Stimulated activated CD8-positive, alpha-beta memory T cell treated with anti-CD3 and anti-CD28 coated beads, Interleukin-7, amount 100 ng/mL, for 24 hours (primary cell): Measurements from ENCODE around the gene SUSD5.
"Not testable (repeated sequence)": the region's sequence is repeated elsewhere in the genome, so short reads cannot be mapped to it uniquely, and the experiment has no call there.

ENCODE experiments used
- DNase-seq: peaks from one replicate; pipeline ENCODE4 v3.0.0-alpha.2; 2020; ENCODE audit warnings: low read depth

Gene SUSD5

DNA sequence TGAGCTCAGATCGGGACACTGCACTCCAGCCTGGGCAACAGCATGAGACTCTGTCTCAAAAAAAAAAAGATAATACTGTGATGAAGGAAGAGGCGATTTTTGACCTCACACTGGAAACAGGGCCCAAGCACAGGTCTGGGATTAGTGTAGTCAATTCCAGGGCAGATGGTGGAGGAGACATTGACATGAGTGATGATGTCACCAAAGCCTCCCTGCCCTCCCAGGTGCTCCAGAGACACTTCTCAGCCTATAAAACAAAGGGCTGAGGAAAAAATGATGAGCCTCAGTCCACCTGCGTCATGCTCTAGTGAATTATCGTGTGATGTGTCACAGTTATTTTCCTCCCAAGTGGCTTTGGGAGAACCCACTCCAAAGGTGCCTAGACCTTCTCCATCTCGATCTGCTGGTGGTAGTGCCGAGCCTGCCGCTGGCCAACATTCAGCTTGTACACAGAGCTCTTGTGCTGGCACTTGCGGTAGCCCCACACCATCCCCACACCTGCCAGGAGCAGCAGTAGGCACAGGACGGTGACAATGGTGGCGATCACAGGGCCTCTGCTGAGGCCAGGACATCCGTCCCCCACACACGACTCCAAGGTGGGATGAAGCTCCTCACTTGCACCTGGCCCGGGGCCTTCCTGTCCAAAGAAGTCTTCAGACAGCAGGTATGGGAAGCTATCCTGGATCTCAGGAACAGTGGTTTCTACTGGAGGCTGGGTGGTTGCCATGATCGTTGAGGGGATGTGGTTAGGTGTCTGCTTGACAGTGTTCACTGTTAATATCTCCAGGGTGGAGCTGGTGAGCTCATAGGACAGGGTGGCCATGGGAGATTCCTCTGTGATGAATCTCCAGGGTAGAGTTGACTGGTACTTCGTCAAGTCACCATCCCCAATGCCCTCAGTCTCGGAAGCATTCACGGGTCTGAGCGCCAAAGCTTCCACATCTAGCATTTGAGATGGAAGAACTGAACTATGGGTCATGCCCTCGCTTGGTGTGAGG is 65.9 kb downstream of the SUSD5 start:
- no peak for DNase-seq

DNA sequence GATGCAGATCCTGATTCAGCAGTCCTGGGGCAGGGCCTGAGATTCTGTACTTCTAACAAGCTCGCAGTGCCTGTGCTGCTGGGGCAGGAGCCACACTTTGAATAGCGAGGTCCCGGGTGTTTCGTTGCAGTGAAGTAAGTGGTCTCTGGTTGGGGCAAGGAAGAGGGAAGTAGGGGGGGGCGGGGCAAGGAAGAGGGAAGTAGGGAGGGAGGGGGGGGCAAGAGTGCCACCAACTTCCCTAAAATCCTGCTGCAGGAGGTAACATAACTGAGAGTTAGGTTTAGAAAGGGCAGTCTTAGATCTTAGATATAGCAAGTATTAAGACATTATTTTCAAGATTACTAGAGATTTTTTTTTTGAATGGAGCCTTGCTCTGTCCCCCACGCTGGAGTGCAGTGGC is 69.3 kb downstream of the SUSD5 start:
- DNase-seq: no peak

DNA sequence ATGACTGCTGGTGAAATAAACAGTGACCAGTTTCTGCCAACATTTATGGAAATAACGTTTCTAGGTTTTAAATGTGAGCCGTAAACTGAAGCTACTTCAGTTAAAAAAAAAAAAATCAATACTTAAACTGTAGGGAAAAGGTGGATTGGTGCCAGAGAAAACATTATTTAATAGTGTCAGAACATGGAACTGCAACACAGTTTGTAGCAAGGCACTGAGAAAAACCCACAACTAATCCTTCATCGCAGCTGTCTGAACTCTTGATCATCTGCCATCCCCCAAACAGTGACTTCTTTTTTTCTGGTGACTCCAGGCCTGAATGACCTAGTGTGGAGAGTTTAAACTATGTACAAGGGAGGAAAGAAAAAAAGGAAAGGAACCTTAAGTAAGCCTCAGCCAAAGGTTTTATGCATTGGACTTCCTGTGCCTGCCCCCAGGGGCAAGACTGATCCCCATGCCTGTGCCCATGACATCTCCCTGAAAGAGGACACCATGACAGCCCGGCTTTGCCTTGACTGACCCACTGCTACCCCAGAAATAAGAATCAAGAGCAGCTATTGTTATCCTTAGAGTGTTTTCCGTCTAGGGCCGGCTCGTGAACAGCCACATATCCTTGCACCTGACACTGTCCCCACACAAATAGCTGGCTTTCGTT is 71.7 kb downstream of the SUSD5 start:
- DNase-seq: no peak

- DNase-seq: no peak
These were observed 72.6 kb downstream of the SUSD5 start for GRCh38 chr3:33145901-33146580.

DNA sequence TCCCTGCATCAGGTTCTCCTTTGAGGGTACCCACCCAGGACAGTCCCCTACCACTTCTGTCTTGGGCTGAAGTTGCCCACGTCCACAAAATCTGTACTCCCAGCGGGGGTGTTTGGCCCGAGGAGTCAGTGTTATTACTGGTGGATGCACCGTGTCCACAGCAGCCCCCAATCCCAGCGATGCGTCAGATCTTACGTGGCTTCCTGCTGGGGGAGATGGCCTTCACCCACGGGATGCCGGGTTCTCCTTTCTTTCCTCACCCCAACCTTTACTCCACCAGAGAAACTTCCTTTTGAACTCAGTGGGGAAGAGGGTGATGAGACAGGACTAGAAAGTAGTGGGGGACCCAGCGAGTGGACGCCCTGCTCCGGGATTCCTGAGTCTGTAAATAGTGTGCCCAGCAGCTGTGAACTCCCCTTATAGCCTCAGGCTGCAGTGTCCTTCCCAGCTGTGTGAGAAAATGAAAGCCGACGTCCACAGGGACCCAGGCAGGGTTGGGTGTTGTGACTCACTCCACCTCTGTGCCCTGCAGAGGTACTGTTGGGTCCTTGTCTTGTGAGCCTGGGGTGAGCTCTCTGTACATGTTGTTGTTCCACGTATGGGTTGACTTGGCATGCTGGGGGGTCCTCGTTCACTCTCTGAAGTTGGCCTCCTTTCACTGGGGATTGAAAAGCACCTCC is 73.2 kb downstream of the SUSD5 start:
- no peak for DNase-seq

- DNase-seq: no peak
These were observed 74.2 kb downstream of the SUSD5 start for GRCh38 chr3:33144433-33144832.

DNA sequence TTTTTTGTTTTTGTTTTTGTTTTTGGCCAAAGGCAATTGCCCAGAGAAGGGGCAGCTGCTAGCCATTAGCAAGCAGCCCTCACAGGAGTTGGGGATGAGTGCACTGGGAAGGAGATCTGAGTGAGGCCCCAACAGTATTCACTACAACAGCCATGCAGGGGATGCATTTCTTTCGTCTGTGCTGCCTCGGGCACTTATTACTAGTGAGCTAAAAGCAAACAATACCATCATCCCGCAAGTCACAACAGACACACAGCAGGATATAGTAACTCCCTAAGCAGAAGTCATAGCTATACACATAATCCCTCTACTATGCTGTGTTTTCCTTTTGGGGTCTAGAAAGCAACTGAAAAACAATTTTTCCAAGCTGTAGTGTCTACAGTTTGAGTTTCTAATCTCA is 77.6 kb downstream of the SUSD5 start:
- DNase-seq: no peak

DNA sequence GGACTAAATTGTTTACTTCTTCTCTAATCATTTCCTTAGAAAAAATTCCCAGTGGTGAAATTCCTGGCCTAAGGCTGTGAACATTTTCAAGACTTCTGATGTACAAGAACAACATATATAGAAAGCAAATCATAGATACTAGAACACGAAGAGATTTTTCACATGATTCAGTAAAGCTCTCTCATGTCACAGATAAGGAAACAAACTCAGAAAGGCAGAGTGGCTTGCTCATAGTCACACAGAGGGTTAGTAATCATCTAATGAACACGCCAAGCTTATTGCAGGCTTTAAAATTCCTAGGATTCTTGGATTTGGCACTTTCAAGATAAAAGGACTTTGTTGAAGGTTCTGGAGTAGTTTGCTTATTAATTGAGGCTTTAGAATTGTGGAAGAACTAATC is 78.6 kb downstream of the SUSD5 start:
- no peak for DNase-seq

- DNase-seq: not testable (repeated sequence)
These were observed 79.5 kb downstream of the SUSD5 start for GRCh38 chr3:33139006-33139623.

GRCh38 chr3:33137691-33138090 is 80.9 kb downstream of the SUSD5 start:
- DNase-seq: no peak

DNA sequence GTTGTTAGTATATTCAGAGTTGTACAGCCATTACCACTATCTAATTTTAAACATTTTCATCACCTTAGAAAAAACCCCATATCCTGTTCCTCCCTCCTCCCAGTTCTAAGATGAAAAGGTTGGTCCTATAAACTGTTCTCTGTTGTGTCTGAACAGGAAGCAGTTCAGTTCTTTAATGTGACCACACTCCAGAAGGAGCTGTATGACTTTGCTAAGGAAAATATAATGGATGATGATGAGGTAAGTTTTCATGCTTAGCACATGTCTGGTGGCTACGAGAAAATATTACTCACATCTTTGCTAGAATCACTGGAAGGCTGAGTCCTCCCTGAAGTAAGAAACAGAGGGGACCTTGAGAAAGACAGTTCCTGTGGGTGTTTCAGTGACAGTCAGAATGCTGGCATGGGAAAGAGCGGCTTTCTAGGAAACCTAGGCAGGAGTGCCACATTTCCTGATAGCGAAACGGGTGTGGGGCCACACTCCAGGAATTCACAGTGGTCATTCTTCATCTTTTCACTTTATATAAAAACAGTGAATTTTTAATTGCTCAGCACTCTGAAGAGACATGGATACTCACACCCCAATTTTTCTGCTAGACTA is 84.5 kb downstream of the SUSD5 start:
- DNase-seq: no peak

GRCh38 chr3:33132019-33132360 is 86.6 kb downstream of the SUSD5 start:
- DNase-seq: no peak

DNA sequence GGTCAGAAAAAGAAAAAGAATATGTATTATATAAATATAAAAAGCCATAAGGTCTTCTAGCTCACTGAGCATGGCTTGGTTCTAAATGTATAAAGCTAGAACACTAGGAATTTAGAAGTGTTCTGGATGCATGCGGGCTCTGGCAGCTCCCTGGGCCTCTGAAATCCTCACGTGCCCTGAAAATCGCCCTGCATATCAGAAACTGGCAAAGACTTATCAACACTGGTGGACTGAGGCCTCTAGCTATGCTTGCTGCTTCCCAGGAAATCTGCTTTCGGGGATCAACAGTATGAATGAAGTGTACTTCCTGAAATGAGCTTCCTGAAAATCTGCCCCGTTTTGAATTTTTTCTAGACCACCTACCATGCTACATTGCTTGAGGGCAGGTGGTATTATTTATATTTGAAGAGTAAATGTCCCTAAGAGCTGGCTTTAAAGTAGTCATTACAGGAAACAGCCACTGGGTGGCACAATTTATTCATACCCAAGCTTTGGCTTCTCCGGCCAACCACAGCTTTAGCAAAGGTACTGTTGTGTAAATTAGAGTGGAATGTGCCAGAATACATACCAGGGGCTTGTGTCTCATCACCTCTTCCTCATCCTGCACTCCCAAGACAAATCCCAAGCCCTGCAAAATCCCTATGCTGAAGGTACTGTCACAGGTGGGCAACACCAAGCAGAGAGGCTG is 87.1 kb downstream of the SUSD5 start:
- DNase-seq: no peak

GRCh38 chr3:33130144-33130543 is 88.5 kb downstream of the SUSD5 start:
- DNase-seq: no peak

- no peak for DNase-seq
These were observed 89.9 kb downstream of the SUSD5 start for GRCh38 chr3:33128706-33129105.

DNA sequence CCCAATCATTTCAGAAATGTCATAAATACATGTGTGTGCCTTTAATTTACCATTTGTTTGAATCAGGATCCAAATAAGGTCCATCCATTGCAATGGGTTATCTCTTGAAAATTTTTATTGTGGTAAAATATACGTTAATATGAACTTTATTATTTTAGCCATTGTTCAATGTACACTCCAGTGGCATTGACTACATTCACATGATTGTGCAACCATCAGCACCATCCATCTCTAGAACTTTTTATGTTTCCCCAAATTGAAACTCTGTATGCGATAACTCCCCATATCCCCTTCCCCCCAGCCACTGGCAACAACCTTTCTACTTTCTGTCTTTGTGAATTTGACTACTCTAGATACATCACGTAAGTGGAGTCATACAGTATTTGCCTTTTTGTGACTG is 92.8 kb downstream of the SUSD5 start:
- no peak for DNase-seq

GRCh38 chr3:33124638-33125037 is 94.0 kb downstream of the SUSD5 start:
- DNase-seq: no peak

GRCh38 chr3:33122991-33123390 is 95.6 kb downstream of the SUSD5 start:
- DNase-seq: no peak

GRCh38 chr3:33119891-33120290 is 98.7 kb downstream of the SUSD5 start:
- DNase-seq: no peak

DNA sequence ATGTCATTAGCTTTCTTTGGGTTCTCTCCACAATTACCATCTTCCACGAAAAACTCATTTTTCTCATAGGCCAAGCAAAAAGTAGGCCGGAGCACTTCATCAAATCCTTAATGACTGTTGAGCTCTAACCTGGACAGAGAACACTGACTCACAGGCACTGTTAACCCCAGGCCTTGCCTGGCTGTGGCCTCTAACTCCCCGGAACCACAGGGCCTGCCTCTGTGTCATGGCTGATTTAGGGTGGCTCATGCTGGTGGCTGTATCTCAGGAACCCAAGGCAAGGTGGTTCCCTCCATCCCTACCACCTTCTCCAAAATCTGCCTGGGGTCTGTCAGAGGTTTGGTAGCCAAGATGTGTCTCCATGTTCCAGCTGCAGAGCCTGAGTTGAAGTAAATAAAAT is 101.1 kb downstream of the SUSD5 start:
- DNase-seq: no peak
